Measurements from ENCODE around the gene LBHD2.

DNA sequence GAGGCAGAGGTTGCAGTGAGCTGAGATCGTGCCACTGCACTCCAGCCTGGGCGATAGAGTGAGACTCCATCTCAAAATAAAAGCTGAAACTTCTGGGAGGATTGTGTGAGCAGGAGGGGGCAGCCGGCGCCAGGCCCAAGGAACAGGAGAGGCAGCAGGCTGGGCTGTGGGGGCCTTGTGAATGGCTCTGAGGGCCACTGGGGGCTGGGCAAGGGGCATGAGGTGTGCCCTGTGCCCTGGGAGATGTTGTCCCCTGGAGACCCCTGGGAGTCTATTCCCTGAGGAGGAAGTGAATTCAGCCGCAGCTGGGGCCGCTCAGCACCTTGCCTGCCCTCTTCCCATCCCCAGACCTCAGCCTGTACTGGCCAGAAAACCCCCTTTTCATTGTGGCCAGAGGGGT, 4.9 kb downstream of the LBHD2 start:
- TF ChIP-seq, protein P1, sequence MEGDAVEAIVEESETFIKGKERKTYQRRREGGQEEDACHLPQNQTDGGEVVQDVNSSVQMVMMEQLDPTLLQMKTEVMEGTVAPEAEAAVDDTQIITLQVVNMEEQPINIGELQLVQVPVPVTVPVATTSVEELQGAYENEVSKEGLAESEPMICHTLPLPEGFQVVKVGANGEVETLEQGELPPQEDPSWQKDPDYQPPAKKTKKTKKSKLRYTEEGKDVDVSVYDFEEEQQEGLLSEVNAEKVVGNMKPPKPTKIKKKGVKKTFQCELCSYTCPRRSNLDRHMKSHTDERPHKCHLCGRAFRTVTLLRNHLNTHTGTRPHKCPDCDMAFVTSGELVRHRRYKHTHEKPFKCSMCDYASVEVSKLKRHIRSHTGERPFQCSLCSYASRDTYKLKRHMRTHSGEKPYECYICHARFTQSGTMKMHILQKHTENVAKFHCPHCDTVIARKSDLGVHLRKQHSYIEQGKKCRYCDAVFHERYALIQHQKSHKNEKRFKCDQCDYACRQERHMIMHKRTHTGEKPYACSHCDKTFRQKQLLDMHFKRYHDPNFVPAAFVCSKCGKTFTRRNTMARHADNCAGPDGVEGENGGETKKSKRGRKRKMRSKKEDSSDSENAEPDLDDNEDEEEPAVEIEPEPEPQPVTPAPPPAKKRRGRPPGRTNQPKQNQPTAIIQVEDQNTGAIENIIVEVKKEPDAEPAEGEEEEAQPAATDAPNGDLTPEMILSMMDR (IDR thresholded peaks at IDR 0.05; ENCODE audit: insufficient read depth, low read depth, low read length) = no peak
- no peak for TF ChIP-seq EZH2 (IDR thresholded peaks at IDR 0.05; ENCODE audit: insufficient read depth, low read length)

Data from astrocyte (in vitro differentiated cells and primary cell).